Spinal cord (tissue), 10 donors: ENCODE data around the gene LPA. TPM values are rescaled to one million over a fixed set of nuclear protein-coding genes. Genes with fewer than 3 reads are reported as not detected.
"Not testable (repeated sequence)": the region's sequence is repeated elsewhere in the genome, so short reads cannot be mapped to it uniquely, and the experiment has no call there.

Experiments used
- DNase-seq, 6 donors: peaks; one replicate each; pipeline versions ENCODE4 v3.0.0 to v3.0.0-alpha.2; 2013 to 2015; ENCODE audit warnings: low spot score in 6 of 6, low read depth in 4 of 6
- H3K27ac ChIP-seq: one replicate; pipeline ENCODE4 v1.5.1; 2013; ENCODE audit warnings: low read depth, low read length, control low read depth
- H3K27me3 ChIP-seq: one replicate; pipeline ENCODE4 v1.6.1; 2013; ENCODE audit warnings: low read length; ENCODE audit not compliant: control insufficient read depth, insufficient read depth
- H3K36me3 ChIP-seq: one replicate; pipeline ENCODE4 v1.6.1; 2013; ENCODE audit warnings: low read length; ENCODE audit not compliant: control insufficient read depth, insufficient read depth
- H3K4me1 ChIP-seq: one replicate; pipeline ENCODE4 v1.6.1; 2013; ENCODE audit warnings: low read length; ENCODE audit not compliant: control insufficient read depth, insufficient read depth
- H3K4me3 ChIP-seq: one replicate; pipeline ENCODE4 v1.5.1; 2013; ENCODE audit warnings: low read depth, low read length, control low read depth
- H3K9me3 ChIP-seq: one replicate; pipeline ENCODE4 v1.6.1; 2013; ENCODE audit warnings: low read length; ENCODE audit not compliant: control insufficient read depth, insufficient read depth
- whole genome bisulfite sequencing: methylation state at CpG from one replicate; pipeline ENCODE4 v1.1.5; 2013; ENCODE audit warnings: missing lambda C conversion rate; ENCODE audit not compliant: insufficient coverage; 5-methylcytosine and 5-hydroxymethylcytosine counted together
- polyA plus RNA-seq, 2 donors: library from polyadenylated mRNA; unstranded; fragments of 120-200 nt; gene quantifications; one replicate each; pipeline ENCODE4 v1.2.1, GENCODE V29; 2013; ENCODE audit not compliant: insufficient read length in 2 of 2
- total RNA-seq, 2 donors: library from RNA; depleted of rRNA in 1 of 2; stranded (reverse); fragments of 120-200 nt in 1 of 2; fragments of >200 nt in 1 of 2; gene quantifications; one replicate each; pipeline versions ENCODE4 v1.2.3 to v1.2.4, GENCODE V29; 2013 to 2014
- donor health status: healthy.

The LPA gene
- total and polyA plus RNA-seq, 4 donors = 1.2 to 1.5 (median 1.2) TPM

- Histone ChIP-seq H3K36me3 (no peaks in the 10 kb centered on the region), H3K9me3 (no peaks in the 10 kb centered on the region), H3K27ac (no peak overlapping the region), H3K4me1 (no peaks in the 10 kb centered on the region), H3K27me3 (no peaks in the 10 kb centered on the region), H3K4me3 (no peak overlapping the region)
- DNase-seq = no peak
- 100% methylated on average over 3 of the region's 5 CpGs for WGBS
Observed at GRCh38 chr6:160692369-160692959, 28.4 kb upstream of the LPA start.

DNA sequence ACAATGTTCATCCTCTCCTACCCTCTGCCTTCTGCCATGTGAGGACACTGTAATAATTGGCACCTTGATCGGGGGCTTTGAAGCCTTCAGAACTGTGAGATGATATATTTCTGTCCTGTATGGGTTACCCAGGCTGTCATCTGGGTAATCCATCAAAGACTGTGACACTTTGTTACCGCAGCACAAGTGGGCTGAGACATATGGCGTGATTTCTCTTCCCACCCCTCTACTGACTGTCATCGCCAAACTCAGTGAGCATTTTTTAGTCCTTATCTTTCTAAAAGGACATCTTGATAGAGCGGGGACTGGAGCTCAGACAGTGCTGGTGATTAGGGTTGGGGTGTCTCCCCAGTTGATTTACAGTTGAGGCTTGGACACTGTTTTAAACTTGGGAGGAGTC is 27.5 kb upstream of the LPA start:
- H3K27ac ChIP-seq = no peak overlapping the region
- no peak overlapping the region for H3K4me3 ChIP-seq
- 94% methylated on average over 2 of the region's 5 CpGs for WGBS
- no peak for DNase-seq
- H3K27me3 ChIP-seq = no peaks in the 10 kb centered on the region
- no peaks in the 10 kb centered on the region for H3K36me3 ChIP-seq
- no peaks in the 10 kb centered on the region for H3K4me1 ChIP-seq
- H3K9me3 ChIP-seq = no peaks in the 10 kb centered on the region

- Histone ChIP-seq H3K4me3 (no peak overlapping the region), H3K27ac (no peak overlapping the region), H3K27me3 (no peaks in the 10 kb centered on the region), H3K36me3 (no peaks in the 10 kb centered on the region), H3K9me3 (no peaks in the 10 kb centered on the region), H3K4me1 (no peaks in the 10 kb centered on the region)
- WGBS = 89% methylated on average over 9 of the region's 9 CpGs
- no peak for DNase-seq
Observed at GRCh38 chr6:160690458-160690857, 26.4 kb upstream of the LPA start.

GRCh38 chr6:160685762-160686450 is 21.8 kb upstream of the LPA start:
- H3K27ac ChIP-seq = no peak overlapping the region
- no peak for DNase-seq
- H3K9me3 ChIP-seq = no peaks in the 10 kb centered on the region
- H3K27me3 ChIP-seq = no peaks in the 10 kb centered on the region
- no peaks in the 10 kb centered on the region for H3K36me3 ChIP-seq
- 86% methylated on average over 5 of the region's 5 CpGs for WGBS
- H3K4me3 ChIP-seq = no peak overlapping the region
- H3K4me1 ChIP-seq = no peaks in the 10 kb centered on the region

- H3K27ac ChIP-seq, H3K4me1 ChIP-seq, H3K9me3 ChIP-seq, DNase-seq, H3K36me3 ChIP-seq, H3K4me3 ChIP-seq, H3K27me3 ChIP-seq: not testable (repeated sequence)
- 89% methylated on average over 19 of the region's 32 CpGs for WGBS
Observed at GRCh38 chr6:160685101-160685761, 21.2 kb upstream of the LPA start.

GRCh38 chr6:160679402-160679769 is 15.3 kb upstream of the LPA start:
- peak overlapping the region; percentile 37 for H3K4me3 ChIP-seq

GRCh38 chr6:160678744-160679401 is 14.8 kb upstream of the LPA start:
- Histone ChIP-seq H3K9me3 (no peaks in the 10 kb centered on the region), H3K36me3 (no peaks in the 10 kb centered on the region), H3K4me3 (peak overlapping the region; percentile 37), H3K27ac (no peak overlapping the region), H3K4me1 (peaks cover 7% of the 10 kb centered on the region), H3K27me3 (peaks cover 4% of the 10 kb centered on the region)
- DNase-seq = peak in 1 of 6 donors; percentile 40
- 11% methylated on average over 42 of the region's 42 CpGs for WGBS

More at GRCh38 chr6:160679402-160679769, 15.3 kb upstream of the LPA start:
- H3K9me3 ChIP-seq = no peaks in the 10 kb centered on the region
- H3K4me1 ChIP-seq = peaks cover 7% of the 10 kb centered on the region
- no peak overlapping the region for H3K27ac ChIP-seq
- no peaks in the 10 kb centered on the region for H3K36me3 ChIP-seq
- DNase-seq = peak in 5 of 6 donors; percentile 1 to 78 (median 17)
- peaks cover 4% of the 10 kb centered on the region for H3K27me3 ChIP-seq
- 0% methylated on average over 10 of the region's 14 CpGs for WGBS

DNA sequence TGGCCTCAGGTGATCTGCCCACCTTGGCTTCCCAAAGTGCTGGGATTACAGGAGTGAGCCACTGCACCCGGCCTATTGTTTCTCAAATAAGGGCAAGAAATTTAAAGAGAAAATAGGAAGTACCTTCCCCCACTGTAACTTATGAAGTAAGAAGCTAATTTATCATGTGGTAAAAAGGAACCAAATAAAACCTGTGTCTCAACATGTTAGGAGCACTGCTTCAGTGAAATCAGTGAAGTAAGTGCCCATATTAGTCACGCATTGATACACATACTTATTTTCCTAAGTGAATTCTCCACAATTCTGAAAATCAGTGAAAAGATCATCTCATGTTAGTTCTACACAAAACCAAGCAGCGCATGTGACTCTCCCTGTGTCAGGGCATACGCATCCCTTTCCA is 14.2 kb upstream of the LPA start:
- 71% methylated on average over 1 of the region's 4 CpGs for WGBS
- Histone ChIP-seq H3K4me1 (peaks cover 7% of the 10 kb centered on the region), H3K4me3 (no peak overlapping the region), H3K36me3 (no peaks in the 10 kb centered on the region), H3K9me3 (no peaks in the 10 kb centered on the region), H3K27ac (no peak overlapping the region), H3K27me3 (peaks cover 4% of the 10 kb centered on the region)
- DNase-seq = peak in 1 of 6 donors; percentile 3

GRCh38 chr6:160676418-160676817 is 12.3 kb upstream of the LPA start:
- H3K27ac ChIP-seq, H3K4me1 ChIP-seq, DNase-seq, H3K9me3 ChIP-seq, H3K4me3 ChIP-seq, H3K27me3 ChIP-seq, H3K36me3 ChIP-seq: not testable (repeated sequence)
- WGBS = 96% methylated on average over 5 of the region's 5 CpGs
